H1 (cell line): Measurements from ENCODE around the gene ZFAND3. TPM values are rescaled to one million over a fixed set of nuclear protein-coding genes. Genes with fewer than 3 reads are reported as not detected.

Experiments used
- CTCF ChIA-PET: fragments of 300-600 bp; sonication (Branson Sonifier 250); formaldehyde crosslinking; loops from one replicate; lab custom pipeline; 2021; ENCODE audit not compliant: partially characterized antibody; lab: Charles Lee
- POLR2A ChIA-PET: fragments of 300-600 bp; sonication (Branson Sonifier 250); formaldehyde crosslinking; loops from one replicate; lab custom pipeline; 2021; ENCODE audit warnings: inconsistent platforms; ENCODE audit not compliant: partially characterized antibody; lab: Charles Lee
- DNase-seq, 2 experiments: peaks; one replicate each; pipeline versions ENCODE4 v3.0.0 to v3.0.0-alpha.2; 2010 to 2022; ENCODE audit warnings: low spot score in 2 of 2, low read depth in 1 of 2, mixed read lengths in 1 of 2
- FAIRE-seq: peaks from 2 replicates; lab custom pipeline; 2011; peaks lifted over from hg19 to GRCh38; lab: Jason Lieb, UNC
- H2AFZ ChIP-seq: 2 replicates; pipeline ENCODE4 v1.8.1; 2012; ENCODE audit warnings: low read length, inconsistent platforms
- H2AK5ac ChIP-seq: 2 replicates; pipeline ENCODE4 v1.6.1; 2013; ENCODE audit warnings: low read depth, low read length
- H2BK120ac ChIP-seq: replicated peaks from 2 replicates; pipeline ENCODE3; 2013; ENCODE audit warnings: low read depth, low read length, inconsistent platforms
- H2BK12ac ChIP-seq: 2 replicates; pipeline ENCODE4 v1.6.1; 2013; ENCODE audit warnings: low read depth, low read length
- H2BK15ac ChIP-seq: 2 replicates; pipeline ENCODE4 v1.6.1; 2013; ENCODE audit warnings: low read length
- H2BK20ac ChIP-seq: 2 replicates; pipeline ENCODE4 v1.6.1; 2013; ENCODE audit warnings: low read length
- H2BK5ac ChIP-seq: 2 replicates; pipeline ENCODE4 v1.6.1; 2013; ENCODE audit warnings: low read depth, low read length
- H3K14ac ChIP-seq: 2 replicates; pipeline ENCODE4 v1.6.1; 2013; ENCODE audit warnings: inconsistent platforms; ENCODE audit not compliant: insufficient read length
- H3K18ac ChIP-seq: 2 replicates; pipeline ENCODE4 v1.6.1; 2013; ENCODE audit warnings: low read length; ENCODE audit errors: extremely low read depth
- H3K23ac ChIP-seq: 2 replicates; pipeline ENCODE4 v1.6.1; 2013; ENCODE audit warnings: inconsistent platforms; ENCODE audit not compliant: insufficient read length
- H3K23me2 ChIP-seq: 2 replicates; pipeline ENCODE4 v1.6.1; 2013; ENCODE audit warnings: low read depth, low read length
- H3K27ac ChIP-seq: 2 replicates; pipeline ENCODE4 v1.6.1; 2011; ENCODE audit warnings: low read depth, low read length, inconsistent platforms
- H3K27me3 ChIP-seq, 4 experiments: replicated peaks in 1 of 4; 1 replicate in 1 of 4; 2 replicates in 3 of 4; pipeline versions ENCODE4 v1.6.1 to v1.8.1; 2011 to 2013; ENCODE audit warnings: low read length in 3 of 4, mild to moderate bottlenecking in 3 of 4, inconsistent platforms in 2 of 4, mixed read lengths in 2 of 4, moderate library complexity in 1 of 4; ENCODE audit not compliant: control insufficient read depth in 3 of 4, insufficient read depth in 3 of 4; ENCODE audit errors: extremely low read depth in 1 of 4
- H3K36me3 ChIP-seq, 4 experiments: 2 replicates each; pipeline versions ENCODE4 v1.6.1 to v1.8.1; 2011 to 2013; ENCODE audit warnings: mild to moderate bottlenecking in 4 of 4, low read length in 3 of 4, moderate library complexity in 2 of 4, control low read depth in 1 of 4, inconsistent platforms in 1 of 4; ENCODE audit not compliant: insufficient read depth in 4 of 4, control insufficient read depth in 2 of 4
- H3K4ac ChIP-seq: replicated peaks from 2 replicates; pipeline ENCODE3; 2013; ENCODE audit warnings: low read length, low read depth, mixed read lengths, inconsistent platforms; ENCODE audit not compliant: insufficient read length
- H3K4me1 ChIP-seq, 4 experiments: replicated peaks in 1 of 4; 1 replicate in 1 of 4; 2 replicates in 3 of 4; pipeline versions ENCODE4 v1.6.1 to v1.8.1; 2011 to 2013; ENCODE audit warnings: low read length in 3 of 4, inconsistent platforms in 2 of 4, mixed read lengths in 1 of 4; ENCODE audit not compliant: insufficient read depth in 4 of 4, control insufficient read depth in 3 of 4
- H3K4me2 ChIP-seq, 2 experiments: 2 replicates each; pipeline versions ENCODE4 v1.6.1 to v1.8.1; 2011 to 2013; ENCODE audit warnings: low read depth in 2 of 2, low read length in 2 of 2, control low read depth in 1 of 2, inconsistent platforms in 1 of 2, mild to moderate bottlenecking in 1 of 2; ENCODE audit not compliant: insufficient read depth in 1 of 2
- H3K4me3 ChIP-seq, 4 experiments: fragments of 200-600, 300-600 bp in 1 of 4; sonication (generic), shearing (Covaris generic), sonication (Bioruptor Twin) in 1 of 4; 2 replicates each; pipeline versions ENCODE4 v1.5.1 to v1.8.1; 2011 to 2016; ENCODE audit warnings: low read length in 4 of 4, low read depth in 3 of 4, control low read depth in 2 of 4, inconsistent platforms in 2 of 4, mild to moderate bottlenecking in 2 of 4, mixed read lengths in 1 of 4, moderate library complexity in 1 of 4; ENCODE audit not compliant: insufficient read depth in 2 of 4; ENCODE audit errors: extremely low read depth in 1 of 4
- H3K56ac ChIP-seq: replicated peaks from 2 replicates; pipeline ENCODE3; 2013; ENCODE audit warnings: low read depth, mild to moderate bottlenecking, mixed read lengths, low read length, inconsistent platforms; ENCODE audit not compliant: insufficient read length
- H3K79me1 ChIP-seq: 2 replicates; pipeline ENCODE4 v1.6.1; 2013; ENCODE audit warnings: low read depth, low read length, control low read depth
- H3K79me2 ChIP-seq, 2 experiments: 2 replicates each; pipeline versions ENCODE4 v1.6.1 to v1.8.1; 2012 to 2013; ENCODE audit warnings: low read length in 2 of 2, mild to moderate bottlenecking in 2 of 2, inconsistent platforms in 1 of 2; ENCODE audit not compliant: insufficient read depth in 2 of 2, control insufficient read depth in 1 of 2
- H3K9ac ChIP-seq, 4 experiments: replicated peaks in 1 of 4; 1 replicate in 1 of 4; 2 replicates in 3 of 4; pipeline versions ENCODE4 v1.6.1 to v1.8.1; 2011 to 2013; ENCODE audit warnings: low read depth in 3 of 4, low read length in 3 of 4, control low read depth in 2 of 4, mild to moderate bottlenecking in 2 of 4, moderate library complexity in 2 of 4, inconsistent platforms in 1 of 4; ENCODE audit errors: extremely low read depth in 1 of 4
- H3K9me3 ChIP-seq, 2 experiments: 2 replicates each; pipeline versions ENCODE4 v1.6.1 to v1.8.1; 2012 to 2013; ENCODE audit warnings: mild to moderate bottlenecking in 2 of 2, moderate library complexity in 2 of 2, control low read depth in 1 of 2, inconsistent platforms in 1 of 2, low read depth in 1 of 2, low read length in 1 of 2, mixed read lengths in 1 of 2; ENCODE audit not compliant: insufficient read depth in 2 of 2
- H4K20me1 ChIP-seq, 2 experiments: replicated peaks in 1 of 2; 2 replicates each; pipeline versions ENCODE3 to v1.8.1; 2011 to 2013; ENCODE audit warnings: inconsistent platforms in 2 of 2, low read length in 2 of 2, mild to moderate bottlenecking in 1 of 2; ENCODE audit not compliant: insufficient read depth in 2 of 2, control insufficient read depth in 1 of 2
- H4K5ac ChIP-seq: 2 replicates; pipeline ENCODE4 v1.6.1; 2013; ENCODE audit warnings: low read length, low read depth, mixed read lengths, inconsistent platforms; ENCODE audit not compliant: insufficient read length
- H4K8ac ChIP-seq: 2 replicates; pipeline ENCODE4 v1.8.0; 2013; ENCODE audit warnings: mild to moderate bottlenecking, moderate library complexity, low read length, inconsistent platforms; ENCODE audit not compliant: insufficient read depth; ENCODE audit errors: extremely low read depth
- H4K91ac ChIP-seq: replicated peaks from 2 replicates; pipeline ENCODE3; 2013; ENCODE audit warnings: low read length, mixed read lengths, inconsistent platforms; ENCODE audit not compliant: insufficient read length
- ATF3 ChIP-seq: IDR thresholded peaks from 2 replicates; pipeline ENCODE4 v1.6.1; 2011; ENCODE audit warnings: low read depth, mild to moderate bottlenecking, low read length; ENCODE audit not compliant: insufficient read depth
- CHD1 ChIP-seq: IDR thresholded peaks from 2 replicates; pipeline ENCODE4 v1.6.1; 2012; ENCODE audit warnings: low read depth, low read length, improper control_type of control experiment
- CREB1 ChIP-seq: IDR thresholded peaks from 2 replicates; pipeline ENCODE4 v1.6.1; 2012; ENCODE audit warnings: inconsistent platforms
- CTBP2 ChIP-seq: IDR thresholded peaks from 2 replicates; pipeline ENCODE4 v1.7.0; 2011; ENCODE audit warnings: borderline replicate concordance, mild to moderate bottlenecking, moderate library complexity, mixed read lengths, low read length; ENCODE audit not compliant: insufficient read depth, insufficient read length
- RXRA ChIP-seq: IDR thresholded peaks from 2 replicates; pipeline ENCODE4 v1.6.1; 2011; ENCODE audit warnings: low read depth, mild to moderate bottlenecking, low read length, moderate library complexity; ENCODE audit not compliant: insufficient read depth
- WGBS, 2 experiments: shearing (Covaris generic) in 1 of 2; methylation state at CpG; one replicate each; pipeline versions ENCODE4 v1.1.6 to v1.1.7; 2013 to 2015; ENCODE audit warnings: low lambda C conversion rate in 2 of 2, mixed read lengths in 2 of 2, inconsistent platforms in 1 of 2, low coverage in 1 of 2, missing lambda C conversion rate in 1 of 2; ENCODE audit not compliant: insufficient replicate concordance in 2 of 2, insufficient coverage in 1 of 2, insufficient read length in 1 of 2; ENCODE audit errors: extremely low coverage in 1 of 2, missing lambda C conversion rate in 1 of 2; 5-methylcytosine and 5-hydroxymethylcytosine counted together
- polyA plus RNA-seq, 7 experiments: library from polyadenylated mRNA; depleted of rRNA in 3 of 7; stranded (reverse) in 5 of 7; unstranded in 2 of 7; fragments of >200 nt in 5 of 7; fragments of 200-250 nt in 2 of 7; gene quantifications; 1 replicate in 5 of 7; 2 replicates in 1 of 7; 4 replicates in 1 of 7; pipeline versions ENCODE4 v1.2.1 to v1.2.3, GENCODE V29; 2011 to 2013; ENCODE audit warnings: missing spikeins in 2 of 7, mixed read lengths in 2 of 7
- total RNA-seq: library from RNA; stranded (reverse); fragmentation: NEBNext Ultra II Directional; extraction: Animal tissue kit (Norgen Biotek cat#: 25700); gene quantifications from 2 replicates; pipeline ENCODE4 v1.2.1, GENCODE V29; 2021

Gene ZFAND3
- total and polyA plus RNA-seq, 2 of the 8 experiments (the other 6 are each of a cell fraction or from before 2014, with no cell fraction given) = 13.0 to 51.3 TPM

- Histone ChIP-seq H3K9ac (no peak overlapping the region), H2AFZ (no peak overlapping the region), H3K4ac (no peak overlapping the region)
- TF ChIP-seq CTBP2 (no peak), CHD1 (no peak), RXRA (no peak), CREB1 (no peak), ATF3 (no peak)
- TF ChIP-seq, all 59 proteins: peak for 0
- Histone ChIP-seq H2BK5ac (no peak overlapping the region), H4K20me1 (peaks cover 0 to 2% of the 10 kb centered on the region in 2 experiments), H3K23ac (no peak overlapping the region), H3K18ac (no peak overlapping the region), H3K4me2 (no peak overlapping the region), H3K27ac (no peak overlapping the region), H2BK120ac (no peak overlapping the region), H2BK12ac (0 out of 2 replicates have a peak overlapping the region, but pooled peaks have one; percentile 29), H3K79me1 (no peaks in the 10 kb centered on the region), H4K5ac (no peak overlapping the region), H2AK5ac (no peak overlapping the region), H3K4me1 (peaks cover 0 to 4% (median 0%) of the 10 kb centered on the region in 4 experiments; a peak in 3 of 7 replicates), H3K9me3 (no peaks in the 10 kb centered on the region), H3K4me3 (no peak overlapping the region), H4K91ac (peak overlapping the region; percentile 58), H3K56ac (no peak overlapping the region), H3K36me3 (no peaks in the 10 kb centered on the region), H3K27me3 (no peaks in the 10 kb centered on the region), H2BK15ac (no peak overlapping the region), H3K23me2 (no peaks in the 10 kb centered on the region), H3K14ac (no peak overlapping the region), H3K79me2 (no peaks in the 10 kb centered on the region), H2BK20ac (no peak overlapping the region), H4K8ac (no peak overlapping the region; the same call in 1 of the 2 replicates)
- 80% methylated on average over 14 of the region's 14 CpGs; no CpG with 5 or more reads in 1 of the 2 experiments for WGBS, 2 experiments
- FAIRE-seq (no peak), DNase-seq (no peak)
- POLR2A ChIA-PET = no interaction called here
- CTCF ChIA-PET = interaction anchor here (0.7 to 2.6 kb wide), 7 partner anchors 10 to 570 kb away, joined by 3 to 12 read pairs (median 3); no protein-coding TSS in a partner anchor
These were observed 358.5 kb downstream of the ZFAND3 start for GRCh38 chr6:38177882-38178583.
